Esophagus muscularis mucosa (tissue), 3 donors: ENCODE data around the gene F11R.

Experiments
- CTCF ChIP-seq, 3 experiments: fragments of 200-600 bp in 2 of 3; fragments of 450-650 bp in 1 of 3; sonication (generic) in 2 of 3; IDR thresholded peaks; one replicate each; pipeline ENCODE4 v1.5.1; 2017 to 2019; ENCODE audit warnings: antibody characterized with exemption in 3 of 3, mild to moderate bottlenecking in 2 of 3, moderate library complexity in 1 of 3
- EP300 ChIP-seq: sonication (generic); formaldehyde crosslinking; IDR thresholded peaks from one replicate; pipeline ENCODE4 v1.6.1; 2017; ENCODE audit warnings: antibody characterized with exemption

DNA sequence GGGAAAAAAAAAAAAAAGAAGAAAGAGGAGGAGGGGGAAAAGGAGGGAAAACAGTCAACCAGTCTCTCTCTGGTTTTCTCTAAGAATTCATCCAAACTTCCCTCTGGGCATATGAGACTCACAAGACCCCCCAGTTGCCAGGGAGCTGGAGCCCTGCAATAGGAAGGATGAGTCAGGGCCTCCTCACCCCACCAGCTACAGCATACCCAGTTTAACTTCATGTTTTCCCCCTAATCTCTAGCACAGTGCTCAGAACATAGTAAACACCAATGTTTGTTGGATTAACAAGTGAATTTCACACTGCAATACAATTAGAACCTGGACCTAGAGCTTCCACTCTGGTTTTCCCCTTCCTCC, 7.8 kb downstream of the F11R start:
- TF ChIP-seq CTCF (IDR thresholded peaks at IDR 0.05) (no peak), EP300 (no peak)
